IMR-90 (cell line): ENCODE data around the gene TTC28.

Source experiments
- BHLHE40 ChIP-seq: fragments of 150-350 bp; IDR thresholded peaks from 2 replicates; pipeline ENCODE4 v1.6.1; 2016; ENCODE audit warnings: mild to moderate bottlenecking, low read depth, low read length
- CEBPB ChIP-seq: IDR thresholded peaks from 2 replicates; pipeline ENCODE4 v1.6.1; 2012; ENCODE audit warnings: low read depth, low read length, improper control_type of control experiment
- CTCF ChIP-seq: conservative IDR thresholded peaks from 2 replicates; pipeline ENCODE4 v1.5.1; 2012; ENCODE audit warnings: mild to moderate bottlenecking, low read depth, low read length, improper control_type of control experiment
- ELK1 ChIP-seq: fragments of 150-350 bp; IDR thresholded peaks from 2 replicates; pipeline ENCODE4 v1.6.1; 2016; ENCODE audit warnings: low read depth, mild to moderate bottlenecking, low read length, moderate library complexity, borderline replicate concordance
- FOS ChIP-seq: fragments of 150-350 bp; IDR thresholded peaks from 2 replicates; pipeline ENCODE4 v1.6.1; 2016; ENCODE audit warnings: low read depth, low read length
- MAFK ChIP-seq: IDR thresholded peaks from 2 replicates; pipeline ENCODE4 v1.6.1; 2012; ENCODE audit warnings: low read depth, low read length, improper control_type of control experiment
- MXI1 ChIP-seq: IDR thresholded peaks from 2 replicates; pipeline ENCODE4 v1.6.1; 2012; ENCODE audit warnings: low read depth, mild to moderate bottlenecking, low read length, moderate library complexity, borderline replicate concordance
- POLR2A ChIP-seq: IDR thresholded peaks from 2 replicates; pipeline ENCODE4 v1.6.1; 2012; ENCODE audit warnings: mild to moderate bottlenecking, low read depth, low read length
- RCOR1 ChIP-seq: IDR thresholded peaks from 2 replicates; pipeline ENCODE4 v1.6.1; 2012; ENCODE audit warnings: mild to moderate bottlenecking, low read length, improper control_type of control experiment; ENCODE audit not compliant: insufficient replicate concordance
- RFX5 ChIP-seq: IDR thresholded peaks from 2 replicates; pipeline ENCODE4 v1.8.0; 2012; ENCODE audit warnings: low read depth, mild to moderate bottlenecking, low read length, moderate library complexity
- SMC3 ChIP-seq: fragments of 150-350 bp; IDR thresholded peaks from 2 replicates; pipeline ENCODE4 v1.6.1; 2016; ENCODE audit warnings: low read depth, mild to moderate bottlenecking, antibody characterized with exemption, low read length, moderate library complexity
- USF2 ChIP-seq: fragments of 150-350 bp; IDR thresholded peaks from 2 replicates; pipeline ENCODE4 v1.6.1; 2017; ENCODE audit warnings: mild to moderate bottlenecking, antibody characterized with exemption, low read length, low read depth

- TF ChIP-seq CTCF (no peak), CEBPB (no peak), BHLHE40 (no peak), MXI1 (no peak), SMC3 (no peak), RCOR1 (no peak), USF2 (no peak), POLR2A (no peak), RFX5 (no peak), FOS (no peak), ELK1 (no peak), MAFK (no peak)
Observed at GRCh38 chr22:28019360-28019759, 660.3 kb downstream of the TTC28 start.
